Panc1 (cell line): Measurements from ENCODE around the gene MOB1B.

ENCODE experiments used
- CTCF ChIP-seq: fragments of 450-650 bp; IDR thresholded peaks from 2 replicates; pipeline ENCODE4 v1.5.1; 2017; ENCODE audit warnings: mild to moderate bottlenecking
- POLR2AphosphoS5 ChIP-seq: IDR thresholded peaks from 2 replicates; pipeline ENCODE4 v1.6.1; 2012; ENCODE audit warnings: mild to moderate bottlenecking, low read depth, low read length, moderate library complexity

- no peak for TF ChIP-seq POLR2AphosphoS5
- no peak for TF ChIP-seq CTCF
These were observed 27.7 kb upstream of the MOB1B start for GRCh38 chr4:70874268-70875156.
